SU-DHL-6 (cell line): ENCODE measurements around the gene DLGAP3.

Experiments
- H2AFZ ChIP-seq: fragments of 200-600 bp; sonication (generic); 2 replicates; pipeline ENCODE4 v1.6.1; 2014; ENCODE audit warnings: low read depth, mild to moderate bottlenecking, moderate library complexity, mixed read lengths, antibody characterized with exemption, low read length; ENCODE audit not compliant: severe bottlenecking
- H3F3A ChIP-seq: fragments of 200-600 bp; shearing (Covaris generic); 2 replicates; pipeline ENCODE4 v1.6.0; 2016; ENCODE audit warnings: antibody characterized with exemption, mild to moderate bottlenecking; ENCODE audit not compliant: insufficient read depth
- H3K27ac ChIP-seq: fragments of 200-600 bp; sonication (generic); 2 replicates; pipeline ENCODE4 v1.5.1; 2016; ENCODE audit warnings: low read depth, mild to moderate bottlenecking, low read length, moderate library complexity, mixed read lengths
- H3K27me3 ChIP-seq: fragments of 200-600 bp; sonication (generic), shearing (Covaris generic); 2 replicates; pipeline ENCODE4 v1.6.0; 2014; ENCODE audit warnings: mild to moderate bottlenecking, low read length
- H3K36me3 ChIP-seq: fragments of 200-600 bp; sonication (generic); 2 replicates; pipeline ENCODE4 v1.6.1; 2014; ENCODE audit warnings: mild to moderate bottlenecking, low read length, mixed read lengths
- H3K4me2 ChIP-seq: fragments of 300-600, 200-600 bp; shearing (Covaris generic), sonication (generic); 2 replicates; pipeline ENCODE4 v1.6.0; 2014; ENCODE audit warnings: low read length, low read depth, mild to moderate bottlenecking; ENCODE audit not compliant: poor library complexity, severe bottlenecking
- H3K4me3 ChIP-seq: fragments of 200-600 bp; sonication (generic); 2 replicates; pipeline ENCODE4 v1.5.1; 2014; ENCODE audit warnings: antibody characterized with exemption, low read length, mild to moderate bottlenecking, mixed read lengths; ENCODE audit not compliant: insufficient read depth, poor library complexity, severe bottlenecking
- H3K79me2 ChIP-seq: fragments of 200-600 bp; sonication (generic); 2 replicates; pipeline ENCODE4 v1.6.1; 2014; ENCODE audit warnings: mild to moderate bottlenecking, low read length, moderate library complexity; ENCODE audit not compliant: insufficient read depth
- H3K9ac ChIP-seq: fragments of 200-600 bp; sonication (generic); 2 replicates; pipeline ENCODE4 v1.7.0; 2014; ENCODE audit warnings: mild to moderate bottlenecking, low read length
- H3K9me2 ChIP-seq: fragments of 200-600 bp; sonication (generic); replicated peaks from 2 replicates; pipeline ENCODE4 v1.6.1; 2014; ENCODE audit warnings: low read length; ENCODE audit not compliant: insufficient read depth
- H3K9me3 ChIP-seq: fragments of 200-600 bp; sonication (generic); 2 replicates; pipeline ENCODE4 v1.6.1; 2014; ENCODE audit warnings: low read length, mixed read lengths; ENCODE audit not compliant: insufficient read depth
- H4K20me1 ChIP-seq: fragments of 200-600 bp; sonication (generic); 2 replicates; pipeline ENCODE4 v1.6.1; 2014; ENCODE audit warnings: low read depth, mild to moderate bottlenecking, antibody characterized with exemption, low read length, moderate library complexity, mixed read lengths
- EZH2phosphoT487 ChIP-seq: fragments of 200-600 bp; sonication (generic), shearing (Covaris generic); conservative IDR thresholded peaks from 2 replicates; pipeline ENCODE4 v1.6.1; 2018; ENCODE audit warnings: mild to moderate bottlenecking, antibody characterized with exemption, low read length, moderate library complexity, mixed read lengths
- TF ChIP-seq, protein P1 (sequence below): fragments of 200-600 bp; sonication (generic); IDR thresholded peaks from one replicate; pipeline ENCODE4 v1.5.1; 2017; ENCODE audit warnings: antibody characterized with exemption, mild to moderate bottlenecking, low read length, moderate library complexity; ENCODE audit not compliant: insufficient read depth, poor library complexity, severe bottlenecking

The DLGAP3 gene

DNA sequence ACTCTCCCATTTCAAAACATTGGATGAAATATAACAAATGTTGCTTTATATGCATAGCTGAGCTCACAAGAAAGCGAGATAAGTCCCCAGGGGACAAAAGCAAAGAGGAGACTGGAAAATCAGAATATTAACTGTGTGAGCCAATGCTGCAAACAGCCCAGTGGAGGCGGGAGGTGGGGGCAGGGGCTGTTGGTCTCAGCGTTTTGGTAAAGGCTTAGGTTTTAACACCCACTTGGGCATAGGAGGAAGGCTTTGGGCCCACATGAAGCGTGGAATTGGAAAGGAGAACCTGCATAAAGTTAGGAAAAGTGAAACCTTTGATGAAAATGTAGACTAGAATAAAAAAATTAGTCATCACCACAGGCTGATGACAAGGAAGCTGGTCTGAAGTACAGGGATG is 39.7 kb downstream of the DLGAP3 start:
- Histone ChIP-seq H3F3A (no peaks in the 10 kb centered on the region), H2AFZ (no peak overlapping the region), H3K9ac (no peak overlapping the region), H4K20me1 (no peaks in the 10 kb centered on the region), H3K4me2 (no peak overlapping the region), H3K27ac (no peak overlapping the region), H3K4me3 (no peak overlapping the region), H3K9me2 (no peaks in the 10 kb centered on the region), H3K79me2 (no peaks in the 10 kb centered on the region), H3K36me3 (peaks cover 3% of the 10 kb centered on the region; the same call in 1 of the 2 replicates), H3K9me3 (peaks cover 19% of the 10 kb centered on the region; the same call in 1 of the 2 replicates), H3K27me3 (no peaks in the 10 kb centered on the region)
- TF ChIP-seq, protein P1, sequence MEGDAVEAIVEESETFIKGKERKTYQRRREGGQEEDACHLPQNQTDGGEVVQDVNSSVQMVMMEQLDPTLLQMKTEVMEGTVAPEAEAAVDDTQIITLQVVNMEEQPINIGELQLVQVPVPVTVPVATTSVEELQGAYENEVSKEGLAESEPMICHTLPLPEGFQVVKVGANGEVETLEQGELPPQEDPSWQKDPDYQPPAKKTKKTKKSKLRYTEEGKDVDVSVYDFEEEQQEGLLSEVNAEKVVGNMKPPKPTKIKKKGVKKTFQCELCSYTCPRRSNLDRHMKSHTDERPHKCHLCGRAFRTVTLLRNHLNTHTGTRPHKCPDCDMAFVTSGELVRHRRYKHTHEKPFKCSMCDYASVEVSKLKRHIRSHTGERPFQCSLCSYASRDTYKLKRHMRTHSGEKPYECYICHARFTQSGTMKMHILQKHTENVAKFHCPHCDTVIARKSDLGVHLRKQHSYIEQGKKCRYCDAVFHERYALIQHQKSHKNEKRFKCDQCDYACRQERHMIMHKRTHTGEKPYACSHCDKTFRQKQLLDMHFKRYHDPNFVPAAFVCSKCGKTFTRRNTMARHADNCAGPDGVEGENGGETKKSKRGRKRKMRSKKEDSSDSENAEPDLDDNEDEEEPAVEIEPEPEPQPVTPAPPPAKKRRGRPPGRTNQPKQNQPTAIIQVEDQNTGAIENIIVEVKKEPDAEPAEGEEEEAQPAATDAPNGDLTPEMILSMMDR = no peak
- no peak for TF ChIP-seq EZH2phosphoT487

DNA sequence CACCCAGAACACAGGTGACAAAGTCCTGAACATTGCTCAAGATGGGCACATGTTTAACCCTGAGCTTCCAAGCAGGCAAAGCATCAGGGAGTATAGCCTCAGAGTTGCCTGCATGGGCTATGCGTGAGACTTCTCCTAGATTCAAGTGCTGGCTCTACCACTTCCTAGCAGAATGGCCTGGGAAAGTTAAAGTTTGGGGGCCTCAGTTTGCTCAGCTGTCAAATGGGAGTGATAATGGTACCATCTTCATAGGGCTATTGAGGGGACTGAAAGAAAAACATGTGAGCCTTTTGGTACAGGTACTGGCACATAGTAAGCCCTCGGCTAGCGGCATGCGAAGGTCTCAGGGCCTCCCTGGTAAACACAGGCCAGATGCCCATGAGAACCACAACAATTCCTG is 41.9 kb downstream of the DLGAP3 start:
- Histone ChIP-seq H3K79me2 (no peaks in the 10 kb centered on the region), H3K9me3 (peaks cover 15% of the 10 kb centered on the region; the same call in 1 of the 2 replicates), H3K27me3 (no peaks in the 10 kb centered on the region), H3K4me3 (no peak overlapping the region), H3K4me2 (no peak overlapping the region), H3K9ac (no peak overlapping the region), H3K27ac (no peak overlapping the region), H3K36me3 (peaks cover 3% of the 10 kb centered on the region; the same call in 1 of the 2 replicates), H3K9me2 (no peaks in the 10 kb centered on the region), H2AFZ (no peak overlapping the region), H3F3A (no peaks in the 10 kb centered on the region), H4K20me1 (no peaks in the 10 kb centered on the region)
- TF ChIP-seq EZH2phosphoT487 = no peak
- TF ChIP-seq, protein P1 = no peak

DNA sequence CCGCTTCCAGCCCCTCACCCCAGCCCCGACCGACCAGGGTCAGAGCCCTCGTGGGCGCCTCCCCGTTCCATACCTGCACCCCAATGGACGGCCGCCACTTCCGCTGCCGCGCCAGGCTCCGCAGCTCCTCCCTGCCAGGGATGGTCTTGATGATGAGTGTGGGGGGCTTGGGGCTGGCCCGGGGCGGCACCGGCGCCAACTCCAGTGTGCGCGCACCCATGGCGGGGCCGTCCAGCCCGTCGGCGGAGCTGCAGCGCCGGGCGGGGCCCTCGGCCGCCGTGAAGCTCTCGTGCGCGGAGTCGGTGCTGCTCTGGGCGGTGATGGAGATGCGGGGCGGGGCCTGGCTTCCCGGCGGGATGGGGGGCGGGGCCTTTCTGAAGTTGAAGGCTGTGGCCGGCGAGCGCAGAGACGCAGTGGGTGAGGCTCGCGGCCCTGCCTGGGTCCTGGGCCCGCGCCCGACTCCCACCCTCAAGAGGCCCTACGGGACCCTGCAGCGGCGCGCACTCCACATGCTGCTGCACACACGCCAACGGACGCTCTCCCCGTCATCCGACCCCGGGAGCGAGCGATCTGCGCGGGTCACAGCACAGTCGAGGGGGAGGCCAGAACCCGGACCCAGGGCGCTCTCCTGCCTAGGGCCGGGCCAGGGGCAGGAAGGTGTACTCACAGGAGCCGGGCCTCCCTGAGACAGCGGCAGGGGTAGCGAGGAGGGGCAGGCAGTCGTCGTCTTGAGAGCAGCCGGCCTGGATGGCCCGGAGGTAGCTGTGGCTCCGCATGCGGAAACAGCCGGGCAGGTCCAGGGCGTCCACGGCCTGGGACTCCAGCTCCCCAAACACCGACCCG is 43.8 kb downstream of the DLGAP3 start:
- H3K9ac ChIP-seq = no peak overlapping the region
- no peak overlapping the region for H3K4me2 ChIP-seq
- H3K4me3 ChIP-seq = no peak overlapping the region
- no peaks in the 10 kb centered on the region for H3K27me3 ChIP-seq
- no peak overlapping the region for H2AFZ ChIP-seq
- no peaks in the 10 kb centered on the region for H3K9me2 ChIP-seq
- no peaks in the 10 kb centered on the region for H3F3A ChIP-seq
- no peak overlapping the region for H3K27ac ChIP-seq
- no peaks in the 10 kb centered on the region for H3K9me3 ChIP-seq
- H4K20me1 ChIP-seq = no peaks in the 10 kb centered on the region
- H3K36me3 ChIP-seq = 0 out of 2 replicates have a peak, but pooled peaks cover 2% of the 10 kb centered on the region
- TF ChIP-seq EZH2phosphoT487 = no peak
- TF ChIP-seq, protein P1 = no peak
- H3K79me2 ChIP-seq = no peaks in the 10 kb centered on the region
